ENCODE results near the gene NIPBL.
"Not testable (repeated sequence)": the region's sequence is repeated elsewhere in the genome, so short reads cannot be mapped to it uniquely, and the experiment has no call there.

The NIPBL gene

GRCh38 chr5:36985387-36985786, 108.8 kb downstream of the NIPBL start:
- peaks cover 8 to 24% (median 14%) of the 10 kb centered on the region in 4 experiments for H3K36me3 ChIP-seq (ENCODE audit: control insufficient read depth in 4 of 4, insufficient read depth in 4 of 4, low read length in 3 of 4)
- DNase-seq: no peak
- H3K4me3 ChIP-seq (ENCODE audit: control insufficient read depth in 1 of 7, extremely low read depth in 1 of 7, insufficient read depth in 4 of 7, low read depth in 2 of 7, low read length in 6 of 7): no peak overlapping the region
- H3K27me3 ChIP-seq (replicated peaks in 2 of 5; ENCODE audit: control insufficient read depth in 4 of 5, insufficient read depth in 5 of 5, low read length in 4 of 5): no peaks in the 10 kb centered on the region
- H3K9me3 ChIP-seq (ENCODE audit: control extremely low read depth in 1 of 5, control insufficient read depth in 4 of 5, insufficient read depth in 2 of 5, low read depth in 1 of 5, low read length in 4 of 5): no peaks in the 10 kb centered on the region
- WGBS (ENCODE audit: insufficient coverage): 100% methylated on average over 7 of the region's 10 CpGs
- H3K27ac ChIP-seq (ENCODE audit: insufficient read depth in 1 of 2, low read depth in 1 of 2, low read length in 2 of 2, poor library complexity in 1 of 2, severe bottlenecking in 2 of 2): no peak overlapping the region
- POLR2A ChIA-PET: no interaction called here
- H3K4me1 ChIP-seq (ENCODE audit: control extremely low read depth in 1 of 4, control insufficient read depth in 4 of 4, insufficient read depth in 4 of 4, low read length in 3 of 4): no peaks in the 10 kb centered on the region
- CTCF ChIA-PET: no interaction called here

DNA sequence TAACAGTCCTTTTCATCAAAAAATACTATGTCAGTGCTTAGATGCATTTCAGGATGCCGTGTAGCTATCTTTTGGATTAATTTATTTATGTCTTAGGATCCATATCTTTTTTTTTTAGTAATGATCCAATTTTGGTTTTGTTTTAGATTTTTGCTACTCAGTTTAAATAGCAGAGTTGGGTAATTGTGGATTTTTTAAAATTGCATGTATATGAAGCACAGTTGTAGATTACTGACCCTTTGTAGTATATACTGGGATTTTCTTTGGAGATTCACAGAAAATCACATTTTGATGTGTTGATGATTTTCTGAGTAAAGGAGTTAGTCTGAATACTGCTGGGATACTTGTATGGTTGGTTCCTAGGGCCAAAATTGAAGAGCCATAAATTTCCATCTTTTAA, 111.8 kb downstream of the NIPBL start:
- no peaks in the 10 kb centered on the region for H3K4me1 ChIP-seq (ENCODE audit: control extremely low read depth in 1 of 4, control insufficient read depth in 4 of 4, insufficient read depth in 4 of 4, low read length in 3 of 4)
- H3K27ac ChIP-seq (ENCODE audit: insufficient read depth in 1 of 2, low read depth in 1 of 2, low read length in 2 of 2, poor library complexity in 1 of 2, severe bottlenecking in 2 of 2): no peak overlapping the region
- H3K9me3 ChIP-seq (ENCODE audit: control extremely low read depth in 1 of 5, control insufficient read depth in 4 of 5, insufficient read depth in 2 of 5, low read depth in 1 of 5, low read length in 4 of 5): no peaks in the 10 kb centered on the region
- H3K27me3 ChIP-seq (replicated peaks in 2 of 5; ENCODE audit: control insufficient read depth in 4 of 5, insufficient read depth in 5 of 5, low read length in 4 of 5): no peaks in the 10 kb centered on the region
- ChIA-PET CTCF (interaction anchor here (1.0 to 1.9 kb wide), 5 partner anchors 14 to 259 kb away, joined by 3 to 7 read pairs (median 3); no protein-coding TSS in a partner anchor), POLR2A (no interaction called here)
- H3K4me3 ChIP-seq (ENCODE audit: control insufficient read depth in 1 of 7, extremely low read depth in 1 of 7, insufficient read depth in 4 of 7, low read depth in 2 of 7, low read length in 6 of 7): no peak overlapping the region
- H3K36me3 ChIP-seq (ENCODE audit: control insufficient read depth in 4 of 4, insufficient read depth in 4 of 4, low read length in 3 of 4): peaks cover 8 to 18% (median 13%) of the 10 kb centered on the region in 4 experiments
- DNase-seq: no peak
- no CpG with 5 or more reads among the region's 1 CpG for WGBS (ENCODE audit: insufficient coverage)

- Histone ChIP-seq H3K9me3 (ENCODE audit: control extremely low read depth in 1 of 5, control insufficient read depth in 4 of 5, insufficient read depth in 2 of 5, low read depth in 1 of 5, low read length in 4 of 5) (no peaks in the 10 kb centered on the region), H3K36me3 (ENCODE audit: control insufficient read depth in 4 of 4, insufficient read depth in 4 of 4, low read length in 3 of 4) (peaks cover 10 to 56% (median 34%) of the 10 kb centered on the region in 4 experiments), H3K4me1 (ENCODE audit: control extremely low read depth in 1 of 4, control insufficient read depth in 4 of 4, insufficient read depth in 4 of 4, low read length in 3 of 4) (no peaks in the 10 kb centered on the region), H3K27me3 (replicated peaks in 2 of 5; ENCODE audit: control insufficient read depth in 4 of 5, insufficient read depth in 5 of 5, low read length in 4 of 5) (no peaks in the 10 kb centered on the region), H3K4me3 (ENCODE audit: control insufficient read depth in 1 of 7, extremely low read depth in 1 of 7, insufficient read depth in 4 of 7, low read depth in 2 of 7, low read length in 6 of 7) (no peak overlapping the region), H3K27ac (ENCODE audit: insufficient read depth in 1 of 2, low read depth in 1 of 2, low read length in 2 of 2, poor library complexity in 1 of 2, severe bottlenecking in 2 of 2) (no peak overlapping the region)
- ChIA-PET POLR2A (no interaction called here), CTCF (interaction anchor here (1.4 kb wide), 2 partner anchors 259 to 269 kb away, joined by 3 read pairs; no protein-coding TSS in a partner anchor)
- WGBS (ENCODE audit: insufficient coverage): 100% methylated on average over 1 of the region's 1 CpG
- DNase-seq: no peak
These were observed 122.0 kb downstream of the NIPBL start for GRCh38 chr5:36998578-36998977.

GRCh38 chr5:37002176-37002751, 125.7 kb downstream of the NIPBL start:
- no peak for DNase-seq
- Histone ChIP-seq H3K27me3 (replicated peaks in 2 of 5; ENCODE audit: control insufficient read depth in 4 of 5, insufficient read depth in 5 of 5, low read length in 4 of 5) (no peaks in the 10 kb centered on the region), H3K9me3 (ENCODE audit: control extremely low read depth in 1 of 5, control insufficient read depth in 4 of 5, insufficient read depth in 2 of 5, low read depth in 1 of 5, low read length in 4 of 5) (no peaks in the 10 kb centered on the region), H3K36me3 (ENCODE audit: control insufficient read depth in 4 of 4, insufficient read depth in 4 of 4, low read length in 3 of 4) (peaks cover 10 to 61% (median 35%) of the 10 kb centered on the region in 4 experiments), H3K4me1 (ENCODE audit: control extremely low read depth in 1 of 4, control insufficient read depth in 4 of 4, insufficient read depth in 4 of 4, low read length in 3 of 4) (no peaks in the 10 kb centered on the region), H3K27ac (ENCODE audit: insufficient read depth in 1 of 2, low read depth in 1 of 2, low read length in 2 of 2, poor library complexity in 1 of 2, severe bottlenecking in 2 of 2) (no peak overlapping the region), H3K4me3 (ENCODE audit: control insufficient read depth in 1 of 7, extremely low read depth in 1 of 7, insufficient read depth in 4 of 7, low read depth in 2 of 7, low read length in 6 of 7) (no peak overlapping the region)
- ChIA-PET CTCF (interaction anchor here (0.9 to 6.0 kb wide), 3 partner anchors 13 to 272 kb away, joined by 3 to 44 read pairs (median 44); no protein-coding TSS in a partner anchor), POLR2A (no interaction called here)
- WGBS (ENCODE audit: insufficient coverage): no CpG with 5 or more reads among the region's 1 CpG

DNA sequence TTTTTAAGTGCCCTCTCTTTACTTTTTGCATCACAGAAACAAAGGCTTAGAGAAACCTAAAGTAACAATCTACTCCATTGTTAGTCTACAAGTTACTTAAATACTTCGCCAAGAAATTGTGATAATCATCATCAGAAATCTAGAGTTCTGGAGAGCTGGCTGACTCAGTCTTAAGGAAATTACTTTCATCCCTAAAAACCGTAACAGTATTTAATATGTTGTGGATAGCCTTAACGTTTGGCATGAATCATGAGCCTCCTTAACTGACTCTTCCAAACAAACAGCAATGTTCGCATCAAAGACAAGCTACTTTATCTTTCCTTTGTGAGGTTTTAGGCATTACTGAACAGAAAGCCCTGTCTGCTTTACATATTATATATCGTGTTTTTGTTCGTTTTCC, 128.7 kb downstream of the NIPBL start:
- no peak overlapping the region for H3K4me3 ChIP-seq (ENCODE audit: control insufficient read depth in 1 of 7, extremely low read depth in 1 of 7, insufficient read depth in 4 of 7, low read depth in 2 of 7, low read length in 6 of 7)
- ChIA-PET POLR2A (no interaction called here), CTCF (interaction anchor here (0.8 to 6.0 kb wide), 13 partner anchors 9 to 281 kb away, joined by 3 to 44 read pairs (median 5); no protein-coding TSS in a partner anchor)
- H3K4me1 ChIP-seq (ENCODE audit: control extremely low read depth in 1 of 4, control insufficient read depth in 4 of 4, insufficient read depth in 4 of 4, low read length in 3 of 4): no peaks in the 10 kb centered on the region
- H3K9me3 ChIP-seq (ENCODE audit: control extremely low read depth in 1 of 5, control insufficient read depth in 4 of 5, insufficient read depth in 2 of 5, low read depth in 1 of 5, low read length in 4 of 5): no peaks in the 10 kb centered on the region
- WGBS (ENCODE audit: insufficient coverage): 100% methylated on average over 1 of the region's 6 CpGs
- no peaks in the 10 kb centered on the region for H3K27me3 ChIP-seq (replicated peaks in 2 of 5; ENCODE audit: control insufficient read depth in 4 of 5, insufficient read depth in 5 of 5, low read length in 4 of 5)
- peaks cover 10 to 66% (median 38%) of the 10 kb centered on the region in 4 experiments for H3K36me3 ChIP-seq (ENCODE audit: control insufficient read depth in 4 of 4, insufficient read depth in 4 of 4, low read length in 3 of 4)
- no peak for DNase-seq
- H3K27ac ChIP-seq (ENCODE audit: insufficient read depth in 1 of 2, low read depth in 1 of 2, low read length in 2 of 2, poor library complexity in 1 of 2, severe bottlenecking in 2 of 2): no peak overlapping the region

GRCh38 chr5:37005946-37006540, 129.5 kb downstream of the NIPBL start:
- DNase-seq: peak; percentile 22 to 59 (median 50)
- POLR2A ChIA-PET: interaction anchor here (0.5 kb wide), 1 partner anchor 368 kb away, joined by 3 read pairs; no protein-coding TSS in a partner anchor
- peaks cover 11 to 64% (median 36%) of the 10 kb centered on the region in 4 experiments for H3K36me3 ChIP-seq (ENCODE audit: control insufficient read depth in 4 of 4, insufficient read depth in 4 of 4, low read length in 3 of 4)

GRCh38 chr5:37013181-37013580, 136.6 kb downstream of the NIPBL start:
- POLR2A ChIA-PET; H3K27ac ChIP-seq (ENCODE audit: insufficient read depth in 1 of 2, low read depth in 1 of 2, low read length in 2 of 2, poor library complexity in 1 of 2, severe bottlenecking in 2 of 2); H3K9me3 ChIP-seq (ENCODE audit: control extremely low read depth in 1 of 5, control insufficient read depth in 4 of 5, insufficient read depth in 2 of 5, low read depth in 1 of 5, low read length in 4 of 5); H3K4me3 ChIP-seq (ENCODE audit: control insufficient read depth in 1 of 7, extremely low read depth in 1 of 7, insufficient read depth in 4 of 7, low read depth in 2 of 7, low read length in 6 of 7); H3K27me3 ChIP-seq (replicated peaks in 2 of 5; ENCODE audit: control insufficient read depth in 4 of 5, insufficient read depth in 5 of 5, low read length in 4 of 5); H3K4me1 ChIP-seq (ENCODE audit: control extremely low read depth in 1 of 4, control insufficient read depth in 4 of 4, insufficient read depth in 4 of 4, low read length in 3 of 4); DNase-seq; CTCF ChIA-PET: not testable (repeated sequence)
- WGBS (ENCODE audit: insufficient coverage): 92% methylated on average over 8 of the region's 34 CpGs
- H3K36me3 ChIP-seq (ENCODE audit: control insufficient read depth in 4 of 4, insufficient read depth in 4 of 4, low read length in 3 of 4): peaks cover 10 to 52% (median 25%) of the 10 kb centered on the region in 4 experiments

More at GRCh38 chr5:37005946-37006540, 129.5 kb downstream of the NIPBL start:
- Histone ChIP-seq H3K4me1 (ENCODE audit: control extremely low read depth in 1 of 4, control insufficient read depth in 4 of 4, insufficient read depth in 4 of 4, low read length in 3 of 4) (no peaks in the 10 kb centered on the region), H3K9me3 (ENCODE audit: control extremely low read depth in 1 of 5, control insufficient read depth in 4 of 5, insufficient read depth in 2 of 5, low read depth in 1 of 5, low read length in 4 of 5) (no peaks in the 10 kb centered on the region), H3K4me3 (ENCODE audit: control insufficient read depth in 1 of 7, extremely low read depth in 1 of 7, insufficient read depth in 4 of 7, low read depth in 2 of 7, low read length in 6 of 7) (no peak overlapping the region), H3K27me3 (replicated peaks in 2 of 5; ENCODE audit: control insufficient read depth in 4 of 5, insufficient read depth in 5 of 5, low read length in 4 of 5) (no peaks in the 10 kb centered on the region), H3K27ac (ENCODE audit: insufficient read depth in 1 of 2, low read depth in 1 of 2, low read length in 2 of 2, poor library complexity in 1 of 2, severe bottlenecking in 2 of 2) (no peak overlapping the region)
- no CpG with 5 or more reads among the region's 5 CpGs for WGBS (ENCODE audit: insufficient coverage)
- CTCF ChIA-PET: interaction anchor here (0.8 to 6.0 kb wide), 13 partner anchors 10 to 282 kb away, joined by 3 to 44 read pairs (median 6); no protein-coding TSS in a partner anchor

Data from common myeloid progenitor, CD34-positive (primary cell).